Measurements from ENCODE around the gene SPATA12.

DNA sequence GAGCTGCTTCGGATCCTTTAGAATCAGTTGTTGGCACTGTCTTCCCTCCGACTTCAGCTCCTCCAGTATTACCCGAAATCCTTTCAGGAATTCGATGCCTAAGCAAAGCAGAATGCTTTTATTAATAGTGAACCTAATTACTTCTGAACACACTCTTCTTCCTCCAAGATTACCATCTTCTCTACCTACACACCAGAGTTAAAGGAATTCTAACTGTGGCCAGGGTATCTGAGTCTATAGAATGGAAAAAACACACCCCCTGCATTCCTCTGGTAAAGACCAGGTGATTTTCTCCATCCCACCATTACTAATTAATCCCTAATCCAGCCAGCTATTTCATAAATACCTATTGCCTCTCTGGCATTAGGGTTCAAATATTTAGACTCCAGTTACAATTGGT lies 49.8 kb downstream of the SPATA12 start:
- TF ChIP-seq, protein P1, sequence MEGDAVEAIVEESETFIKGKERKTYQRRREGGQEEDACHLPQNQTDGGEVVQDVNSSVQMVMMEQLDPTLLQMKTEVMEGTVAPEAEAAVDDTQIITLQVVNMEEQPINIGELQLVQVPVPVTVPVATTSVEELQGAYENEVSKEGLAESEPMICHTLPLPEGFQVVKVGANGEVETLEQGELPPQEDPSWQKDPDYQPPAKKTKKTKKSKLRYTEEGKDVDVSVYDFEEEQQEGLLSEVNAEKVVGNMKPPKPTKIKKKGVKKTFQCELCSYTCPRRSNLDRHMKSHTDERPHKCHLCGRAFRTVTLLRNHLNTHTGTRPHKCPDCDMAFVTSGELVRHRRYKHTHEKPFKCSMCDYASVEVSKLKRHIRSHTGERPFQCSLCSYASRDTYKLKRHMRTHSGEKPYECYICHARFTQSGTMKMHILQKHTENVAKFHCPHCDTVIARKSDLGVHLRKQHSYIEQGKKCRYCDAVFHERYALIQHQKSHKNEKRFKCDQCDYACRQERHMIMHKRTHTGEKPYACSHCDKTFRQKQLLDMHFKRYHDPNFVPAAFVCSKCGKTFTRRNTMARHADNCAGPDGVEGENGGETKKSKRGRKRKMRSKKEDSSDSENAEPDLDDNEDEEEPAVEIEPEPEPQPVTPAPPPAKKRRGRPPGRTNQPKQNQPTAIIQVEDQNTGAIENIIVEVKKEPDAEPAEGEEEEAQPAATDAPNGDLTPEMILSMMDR (IDR thresholded peaks at IDR 0.05; ENCODE audit: insufficient read depth, low read depth, low read length), result no peak
- TF ChIP-seq EZH2 (IDR thresholded peaks at IDR 0.05; ENCODE audit: insufficient read depth, low read length), result no peak

Measured in astrocyte (in vitro differentiated cells and primary cell).